A673 (cell line): ENCODE measurements around the gene PEX3. TPM values are rescaled to one million over a fixed set of nuclear protein-coding genes. Genes with fewer than 3 reads are reported as not detected.

Source experiments
- BruUV-seq: library from RNA; stranded (reverse); fragments of 400-500 nt; replicated peaks from 2 replicates; lab custom pipeline; 2021; lab: Mats Ljungman, UMichigan
- CTCF ChIA-PET: fragments of 300-600 bp; sonication (Branson Sonifier 250); formaldehyde crosslinking; loops from one replicate; lab custom pipeline; 2022; ENCODE audit warnings: antibody characterized with exemption; lab: Charles Lee
- POLR2A ChIA-PET: fragments of 300-600 bp; sonication (Branson Sonifier 250); formaldehyde crosslinking; loops from one replicate; lab custom pipeline; 2022; ENCODE audit warnings: antibody characterized with exemption; ENCODE audit not compliant: low non-redundant PET; lab: Charles Lee
- DNase-seq: peaks from one replicate; pipeline ENCODE4 v3.0.0-alpha.2; 2015; ENCODE audit warnings: low spot score
- H3K27ac ChIP-seq: fragments of 200-600 bp; sonication (generic); 2 replicates; pipeline ENCODE4 v1.5.1; 2016; ENCODE audit warnings: mixed run types, low read depth, mild to moderate bottlenecking, mixed read lengths, antibody characterized with exemption, low read length; ENCODE audit not compliant: poor library complexity, severe bottlenecking
- H3K27me3 ChIP-seq: fragments of 200-600 bp; sonication (generic); replicated peaks from 2 replicates; pipeline ENCODE4 v1.6.1; 2017; ENCODE audit warnings: mixed run types, low read depth, mild to moderate bottlenecking, mixed read lengths, antibody characterized with exemption, low read length; ENCODE audit not compliant: insufficient read depth, poor library complexity
- H3K36me3 ChIP-seq: fragments of 200-600 bp; sonication (generic); 2 replicates; pipeline ENCODE4 v1.6.1; 2016; ENCODE audit warnings: mixed run types, mild to moderate bottlenecking, mixed read lengths, antibody characterized with exemption, low read length; ENCODE audit not compliant: insufficient read depth, poor library complexity, severe bottlenecking
- H3K4me1 ChIP-seq: fragments of 200-600 bp; sonication (generic); 2 replicates; pipeline ENCODE4 v1.6.1; 2017; ENCODE audit warnings: mixed run types, mild to moderate bottlenecking, mixed read lengths, antibody characterized with exemption, low read length; ENCODE audit not compliant: insufficient read depth, poor library complexity, severe bottlenecking
- H3K4me3 ChIP-seq: fragments of 200-600 bp; sonication (generic); 2 replicates; pipeline ENCODE4 v1.5.1; 2016; ENCODE audit warnings: low read depth, mixed run types, mild to moderate bottlenecking, mixed read lengths, low read length; ENCODE audit not compliant: poor library complexity, severe bottlenecking
- H3K9me3 ChIP-seq: fragments of 200-600 bp; sonication (generic); 2 replicates; pipeline ENCODE4 v1.6.1; 2016; ENCODE audit warnings: mixed run types, low read depth, mild to moderate bottlenecking, mixed read lengths, antibody characterized with exemption, low read length; ENCODE audit not compliant: poor library complexity, severe bottlenecking
- EZH2 ChIP-seq: fragments of 200-600 bp; sonication (generic); IDR thresholded peaks from 2 replicates; pipeline ENCODE4 v1.6.1; 2017; ENCODE audit warnings: borderline replicate concordance, low read depth, mild to moderate bottlenecking, mixed read lengths, antibody characterized with exemption, low read length; ENCODE audit not compliant: poor library complexity, severe bottlenecking
- intact Hi-C: fragments of 100-400 bp; cut with micrococcal nuclease; formaldehyde crosslinking; loops from one replicate; pipeline ENCODE4 v1.10.0; 2022; ENCODE audit not compliant: unreplicated experiment
- total RNA-seq: library from RNA; stranded (reverse); gene quantifications from 2 replicates; pipeline ENCODE4 v1.2.3, GENCODE V29; 2021
- TF ChIP-seq, protein P1 (sequence below): fragments of 300-800, 200-600 bp; sonication (generic); conservative IDR thresholded peaks from 2 replicates; pipeline ENCODE4 v1.5.1; 2017; ENCODE audit warnings: low read depth, mild to moderate bottlenecking, antibody characterized with exemption, low read length, moderate library complexity, mixed read lengths

Gene PEX3
- total RNA-seq, 1 experiment from 2014 or later = 19.0 TPM

DNA sequence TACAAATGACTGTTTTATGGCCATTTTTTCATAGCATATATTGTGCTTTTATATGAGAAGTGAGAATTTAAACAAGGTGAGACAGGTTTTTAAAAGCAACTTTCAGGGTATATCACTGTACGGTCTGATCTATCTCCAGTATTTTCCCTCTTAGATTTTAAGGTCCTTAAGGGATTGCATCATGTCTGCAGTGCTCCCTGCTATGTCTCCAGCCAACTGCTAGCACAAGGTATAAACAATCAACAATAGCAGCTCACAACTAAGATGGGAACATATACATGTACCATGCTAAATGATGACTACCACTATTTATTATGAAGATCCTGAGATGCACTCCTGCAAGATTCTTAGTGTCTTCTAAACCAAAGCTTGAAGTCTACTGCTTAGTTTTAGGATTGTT is 53.8 kb downstream of the PEX3 start:
- no peak overlapping the region for H3K27ac ChIP-seq
- H3K4me3 ChIP-seq = no peak overlapping the region
- no peaks in the 10 kb centered on the region for H3K36me3 ChIP-seq
- ChIA-PET POLR2A (no interaction called here), CTCF (no interaction called here)
- intact Hi-C loops = no loop called here
- H3K9me3 ChIP-seq = no peaks in the 10 kb centered on the region
- no peaks in the 10 kb centered on the region for H3K27me3 ChIP-seq
- DNase-seq = no peak
- H3K4me1 ChIP-seq = no peaks in the 10 kb centered on the region
- TF ChIP-seq EZH2 = no peak
- TF ChIP-seq, protein P1, sequence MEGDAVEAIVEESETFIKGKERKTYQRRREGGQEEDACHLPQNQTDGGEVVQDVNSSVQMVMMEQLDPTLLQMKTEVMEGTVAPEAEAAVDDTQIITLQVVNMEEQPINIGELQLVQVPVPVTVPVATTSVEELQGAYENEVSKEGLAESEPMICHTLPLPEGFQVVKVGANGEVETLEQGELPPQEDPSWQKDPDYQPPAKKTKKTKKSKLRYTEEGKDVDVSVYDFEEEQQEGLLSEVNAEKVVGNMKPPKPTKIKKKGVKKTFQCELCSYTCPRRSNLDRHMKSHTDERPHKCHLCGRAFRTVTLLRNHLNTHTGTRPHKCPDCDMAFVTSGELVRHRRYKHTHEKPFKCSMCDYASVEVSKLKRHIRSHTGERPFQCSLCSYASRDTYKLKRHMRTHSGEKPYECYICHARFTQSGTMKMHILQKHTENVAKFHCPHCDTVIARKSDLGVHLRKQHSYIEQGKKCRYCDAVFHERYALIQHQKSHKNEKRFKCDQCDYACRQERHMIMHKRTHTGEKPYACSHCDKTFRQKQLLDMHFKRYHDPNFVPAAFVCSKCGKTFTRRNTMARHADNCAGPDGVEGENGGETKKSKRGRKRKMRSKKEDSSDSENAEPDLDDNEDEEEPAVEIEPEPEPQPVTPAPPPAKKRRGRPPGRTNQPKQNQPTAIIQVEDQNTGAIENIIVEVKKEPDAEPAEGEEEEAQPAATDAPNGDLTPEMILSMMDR = no peak
- no TSS peak for BruUV-seq

DNA sequence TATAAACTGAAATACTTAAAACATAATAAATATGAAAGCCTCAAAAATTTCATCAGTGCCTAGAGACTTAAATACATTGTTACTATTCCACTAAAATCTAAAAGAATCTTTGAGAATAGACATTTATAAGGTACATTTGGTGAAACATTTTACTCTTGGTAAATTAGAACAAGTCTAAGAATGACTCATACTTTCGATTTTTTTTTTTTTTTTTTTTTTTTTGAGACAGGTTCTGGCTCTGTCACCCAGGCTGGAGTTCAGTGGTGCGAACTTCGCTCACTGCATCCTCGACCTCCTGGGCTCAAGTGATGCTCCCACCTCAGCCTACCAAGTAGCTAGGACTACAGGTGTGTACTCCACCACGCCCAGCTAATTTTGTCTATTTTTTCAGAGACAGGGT is 54.5 kb downstream of the PEX3 start:
- no peak for TF ChIP-seq EZH2
- TF ChIP-seq, protein P1 = no peak
- no peaks in the 10 kb centered on the region for H3K27me3 ChIP-seq
- no peak for DNase-seq
- no peak overlapping the region for H3K27ac ChIP-seq
- intact Hi-C loops = no loop called here
- H3K4me1 ChIP-seq = no peaks in the 10 kb centered on the region
- H3K36me3 ChIP-seq = no peaks in the 10 kb centered on the region
- BruUV-seq = no TSS peak
- ChIA-PET CTCF (no interaction called here), POLR2A (no interaction called here)
- no peak overlapping the region for H3K4me3 ChIP-seq
- H3K9me3 ChIP-seq = no peaks in the 10 kb centered on the region

DNA sequence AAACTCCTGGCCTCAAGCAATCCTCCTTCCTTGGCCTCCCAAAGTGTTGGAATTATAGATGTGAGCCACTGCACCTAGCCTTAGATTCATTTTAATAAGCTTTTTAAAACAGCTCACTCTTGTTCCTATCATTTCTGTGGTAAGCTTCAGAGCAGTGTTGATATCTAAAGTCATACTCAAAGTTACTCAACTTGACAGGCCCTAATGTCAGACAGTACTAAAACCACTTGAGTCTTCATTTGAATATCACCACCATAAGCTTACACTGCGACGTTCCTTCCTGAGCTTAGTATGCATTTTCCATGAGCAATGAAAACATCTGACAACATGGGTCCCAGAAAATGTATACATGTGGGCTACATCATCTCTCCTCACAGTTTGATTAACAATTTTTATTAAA is 54.9 kb downstream of the PEX3 start:
- CTCF ChIA-PET = no interaction called here
- H3K4me1 ChIP-seq = no peaks in the 10 kb centered on the region
- intact Hi-C loops = no loop called here
- POLR2A ChIA-PET = interaction anchor here (0.7 kb wide), 1 partner anchor 40 kb away, joined by 10 read pairs; no protein-coding TSS in a partner anchor
- H3K9me3 ChIP-seq = no peaks in the 10 kb centered on the region
- TF ChIP-seq EZH2 = no peak
- TF ChIP-seq, protein P1 = no peak
- BruUV-seq = no TSS peak
- no peak overlapping the region for H3K27ac ChIP-seq
- no peak overlapping the region for H3K4me3 ChIP-seq
- no peaks in the 10 kb centered on the region for H3K27me3 ChIP-seq
- no peaks in the 10 kb centered on the region for H3K36me3 ChIP-seq
- DNase-seq = no peak
